ENCODE data around the gene PBX3.
"Not testable (repeated sequence)": the region's sequence is repeated elsewhere in the genome, so short reads cannot be mapped to it uniquely, and the experiment has no call there.

PBX3 gene

DNA sequence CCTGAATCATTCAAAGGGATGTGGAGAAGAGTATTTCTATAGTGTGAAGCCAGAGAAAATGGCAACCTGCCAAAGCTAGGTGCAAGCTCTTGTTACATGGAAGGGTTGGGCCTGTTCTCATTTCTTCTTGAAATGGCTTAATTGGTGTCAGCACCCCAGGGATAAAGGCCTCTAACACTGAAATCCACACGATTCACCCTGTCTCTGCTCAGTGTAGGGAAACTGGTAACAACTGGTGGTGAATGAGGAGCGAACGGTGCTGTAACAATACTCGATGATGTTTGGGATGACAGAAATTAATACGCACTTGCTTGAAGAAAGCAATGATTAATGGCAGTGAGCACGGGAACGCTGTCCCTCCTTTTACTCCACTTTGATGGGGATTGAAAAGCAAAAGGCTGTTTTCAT is 16.2 kb downstream of the PBX3 start:
- no peak for DNase-seq (ENCODE audit: insufficient read length)

DNA sequence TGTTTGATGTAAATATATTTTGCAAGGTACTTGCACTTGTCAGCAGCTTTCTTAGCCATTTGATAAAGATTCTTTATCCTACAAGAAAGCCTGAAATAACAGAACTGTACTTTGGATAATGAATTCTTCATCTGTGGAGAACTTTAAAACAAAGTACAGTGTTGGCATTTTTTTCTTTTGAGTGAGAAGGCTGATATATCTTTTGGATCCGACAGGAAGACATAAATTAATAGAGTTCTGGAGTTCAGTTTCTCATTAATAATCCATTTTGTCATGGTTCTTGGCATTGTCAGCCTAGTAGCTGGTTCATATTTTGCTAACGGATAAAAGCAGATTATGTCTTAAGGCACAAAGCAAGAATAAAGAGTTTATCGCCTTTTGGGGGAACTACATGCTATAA is 17.0 kb downstream of the PBX3 start:
- FAIRE-seq (no peak), DNase-seq (ENCODE audit: insufficient read length) (no peak)
- no peak for TF ChIP-seq POLR2AphosphoS5 (IDR thresholded peaks at IDR 0.05; ENCODE audit: low read depth, low read length)
- TF ChIP-seq TAF1 (IDR thresholded peaks at IDR 0.05; ENCODE audit: borderline replicate concordance, low read depth, low read length) = no peak
- TF ChIP-seq POLR2A (IDR thresholded peaks at IDR 0.05; ENCODE audit: low read depth, low read length) = no peak

More for the DNA sequence above, 16.2 kb downstream of the PBX3 start:
- TF ChIP-seq TAF1 (IDR thresholded peaks at IDR 0.05; ENCODE audit: borderline replicate concordance, low read depth, low read length) (no peak), POLR2AphosphoS5 (IDR thresholded peaks at IDR 0.05; ENCODE audit: low read depth, low read length) (no peak), POLR2A (IDR thresholded peaks at IDR 0.05; ENCODE audit: low read depth, low read length) (no peak)
- no peak for FAIRE-seq

DNA sequence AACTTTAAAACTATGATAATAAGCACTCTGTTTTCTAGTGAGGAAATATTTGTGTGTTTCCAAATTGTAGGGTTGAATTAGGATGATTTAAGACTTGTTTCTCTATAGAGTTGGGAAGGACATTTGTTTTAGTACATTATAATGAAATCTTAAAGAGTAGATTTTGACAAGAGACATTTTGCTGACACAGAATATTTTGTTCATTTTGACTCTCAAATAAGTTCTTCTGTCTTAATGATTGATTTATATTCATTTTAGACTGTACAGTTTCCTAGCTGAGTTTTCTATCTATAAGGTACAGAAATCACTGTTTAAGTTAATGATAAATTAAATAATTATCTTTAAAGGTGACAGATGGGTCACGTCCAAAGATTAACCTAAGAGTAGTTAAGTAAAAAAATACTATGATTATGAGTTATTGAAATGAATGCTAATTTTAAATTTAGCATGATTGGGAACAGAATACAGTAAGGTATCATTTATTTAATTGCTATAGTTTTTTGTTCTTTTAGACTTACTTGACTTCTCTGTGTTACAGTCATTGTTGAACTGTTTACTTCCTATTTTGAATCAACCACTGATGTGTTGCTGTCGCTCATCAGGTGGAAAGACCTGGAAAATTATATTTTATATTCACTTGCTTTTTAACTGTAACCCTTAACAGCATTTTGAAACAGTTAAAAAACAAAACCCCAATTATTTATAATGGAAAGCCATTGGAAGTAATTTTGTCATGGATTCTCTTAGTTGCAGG is 19.5 kb downstream of the PBX3 start:
- FAIRE-seq = peak; percentile 79

DNA sequence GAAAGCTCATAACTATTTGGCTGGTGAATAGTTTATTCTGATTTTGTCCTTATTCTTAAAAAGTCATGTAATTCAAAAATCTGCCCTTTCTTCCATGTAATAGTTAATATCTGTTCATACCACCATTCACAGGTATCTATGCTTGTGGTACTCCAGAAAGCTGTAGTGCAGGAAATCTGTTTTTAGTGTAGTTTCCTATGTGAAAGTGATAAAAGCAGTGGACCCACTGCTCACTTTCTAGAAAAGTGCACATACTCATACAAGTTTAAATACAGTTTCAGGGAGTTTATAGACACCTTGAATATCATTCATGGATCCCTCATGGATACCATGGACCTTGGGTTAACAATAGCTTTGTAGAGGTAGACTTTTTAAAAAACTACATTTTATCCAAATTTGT is 20.2 kb downstream of the PBX3 start:
- FAIRE-seq (peak; percentile 89), DNase-seq (ENCODE audit: insufficient read length) (no peak)
- TF ChIP-seq POLR2AphosphoS5 (IDR thresholded peaks at IDR 0.05; ENCODE audit: low read depth, low read length) (no peak), POLR2A (IDR thresholded peaks at IDR 0.05; ENCODE audit: low read depth, low read length) (no peak), TAF1 (IDR thresholded peaks at IDR 0.05; ENCODE audit: borderline replicate concordance, low read depth, low read length) (no peak)

More for the DNA sequence above, 19.5 kb downstream of the PBX3 start:
- TF ChIP-seq TAF1 (IDR thresholded peaks at IDR 0.05; ENCODE audit: borderline replicate concordance, low read depth, low read length) (no peak), POLR2AphosphoS5 (IDR thresholded peaks at IDR 0.05; ENCODE audit: low read depth, low read length) (no peak), POLR2A (IDR thresholded peaks at IDR 0.05; ENCODE audit: low read depth, low read length) (no peak)
- no peak for DNase-seq (ENCODE audit: insufficient read length)

DNA sequence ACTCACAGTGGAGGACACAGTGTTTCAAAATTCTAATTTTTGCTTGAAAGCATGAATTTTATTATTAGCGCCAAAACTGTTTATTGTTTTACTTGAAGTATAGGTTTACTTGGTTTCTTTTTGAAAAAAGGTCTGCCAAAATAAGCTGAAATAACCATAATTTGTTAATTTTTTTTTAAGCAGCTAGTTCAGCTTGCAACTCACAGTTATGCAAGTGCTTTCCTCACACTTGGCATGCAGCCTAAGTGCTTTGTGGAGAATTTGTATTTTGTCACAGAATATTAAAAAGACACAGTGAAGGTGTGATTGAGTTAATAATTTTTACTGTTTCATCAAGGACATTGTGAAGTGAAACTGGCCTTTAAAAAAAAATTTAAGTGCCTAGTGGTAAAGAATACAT is 21.6 kb downstream of the PBX3 start:
- no peak for DNase-seq (ENCODE audit: insufficient read length)
- TF ChIP-seq POLR2A (IDR thresholded peaks at IDR 0.05; ENCODE audit: low read depth, low read length) (no peak), POLR2AphosphoS5 (IDR thresholded peaks at IDR 0.05; ENCODE audit: low read depth, low read length) (no peak), TAF1 (IDR thresholded peaks at IDR 0.05; ENCODE audit: borderline replicate concordance, low read depth, low read length) (no peak)
- FAIRE-seq = no peak

DNA sequence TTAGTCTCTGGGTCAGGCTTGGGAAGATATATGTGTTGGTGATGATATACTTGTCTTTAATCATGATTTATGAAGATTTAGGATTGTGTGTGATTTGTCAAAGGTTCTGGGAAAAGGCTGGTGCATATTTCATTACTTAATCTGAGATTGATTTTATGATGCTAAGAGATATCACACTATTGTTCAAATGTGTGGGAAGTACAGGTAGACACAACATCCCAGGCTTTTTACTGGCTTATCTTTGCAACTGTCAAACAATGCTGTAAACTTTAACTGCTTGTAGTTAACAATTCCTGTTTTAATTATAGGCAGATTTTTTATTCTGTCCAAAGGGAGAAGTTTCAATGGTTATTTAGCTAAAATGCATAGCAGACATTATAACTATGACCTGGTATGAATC is 23.9 kb downstream of the PBX3 start:
- FAIRE-seq = no peak
- TF ChIP-seq TAF1 (IDR thresholded peaks at IDR 0.05; ENCODE audit: borderline replicate concordance, low read depth, low read length) (no peak), POLR2A (IDR thresholded peaks at IDR 0.05; ENCODE audit: low read depth, low read length) (no peak), POLR2AphosphoS5 (IDR thresholded peaks at IDR 0.05; ENCODE audit: low read depth, low read length) (no peak)
- DNase-seq (ENCODE audit: insufficient read length) = no peak

DNA sequence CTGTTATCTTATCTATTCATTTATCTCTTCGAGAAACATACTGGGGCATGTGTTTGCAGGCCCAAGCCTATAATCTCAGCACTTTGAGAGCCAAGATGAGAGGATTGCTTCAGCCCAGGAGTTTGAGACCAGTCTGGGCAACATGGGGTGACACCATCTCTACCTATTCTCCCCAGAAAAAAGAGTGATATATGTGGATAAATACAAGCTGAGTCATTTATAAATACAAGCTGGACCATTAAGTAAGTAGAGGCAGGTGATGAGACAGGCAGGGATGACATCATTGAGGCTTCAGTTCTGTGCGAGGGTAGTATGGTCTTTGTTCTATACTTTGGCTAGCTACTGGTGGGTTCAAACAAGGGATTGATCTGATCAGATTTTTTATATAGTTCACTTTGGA is 25.6 kb downstream of the PBX3 start:
- no peak for DNase-seq (ENCODE audit: insufficient read length)
- no peak for FAIRE-seq
- TF ChIP-seq POLR2AphosphoS5 (IDR thresholded peaks at IDR 0.05; ENCODE audit: low read depth, low read length) (no peak), POLR2A (IDR thresholded peaks at IDR 0.05; ENCODE audit: low read depth, low read length) (no peak), TAF1 (IDR thresholded peaks at IDR 0.05; ENCODE audit: borderline replicate concordance, low read depth, low read length) (no peak)

DNA sequence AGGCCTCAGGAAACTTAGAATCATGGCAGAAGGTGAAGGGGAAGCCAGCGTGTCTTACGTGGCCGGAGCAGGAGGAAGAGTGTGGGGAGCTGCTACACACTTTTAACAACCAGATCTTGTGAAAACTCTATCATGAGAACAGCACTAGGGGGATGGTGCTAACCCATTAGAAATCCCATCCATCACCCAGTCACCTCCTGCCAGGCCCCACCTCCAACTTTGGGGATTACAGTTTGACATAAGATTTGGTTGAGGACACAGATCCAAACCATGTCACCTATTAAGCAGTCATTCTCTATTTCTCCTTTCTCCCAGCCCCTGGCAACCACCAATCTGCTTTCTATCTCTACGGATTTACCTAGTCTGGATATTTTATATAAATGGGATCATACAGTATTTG is 26.9 kb downstream of the PBX3 start:
- FAIRE-seq = no peak

DNA sequence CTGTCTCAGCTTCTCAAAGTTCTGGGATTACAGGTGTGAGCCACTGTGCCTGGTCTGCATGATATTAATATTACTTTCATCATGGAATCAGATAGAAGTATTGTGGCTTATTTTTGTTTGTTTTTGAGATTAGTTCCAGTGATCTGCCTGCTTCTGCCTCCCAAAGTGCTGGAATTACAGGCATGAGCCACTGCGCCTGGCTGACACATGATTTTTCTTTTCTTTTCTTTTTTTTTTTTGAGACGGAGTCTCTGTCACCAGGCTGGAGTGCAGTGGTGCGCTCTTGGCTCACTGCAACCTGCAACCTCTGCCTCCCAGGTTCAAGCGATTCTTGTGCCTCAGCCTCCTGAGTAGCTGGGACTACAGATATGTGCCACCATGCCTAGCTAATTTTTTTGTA is 29.6 kb downstream of the PBX3 start:
- DNase-seq (ENCODE audit: insufficient read length); FAIRE-seq: not testable (repeated sequence)

More for the DNA sequence above, 26.9 kb downstream of the PBX3 start:
- TF ChIP-seq POLR2A (IDR thresholded peaks at IDR 0.05; ENCODE audit: low read depth, low read length) (no peak), TAF1 (IDR thresholded peaks at IDR 0.05; ENCODE audit: borderline replicate concordance, low read depth, low read length) (no peak), POLR2AphosphoS5 (IDR thresholded peaks at IDR 0.05; ENCODE audit: low read depth, low read length) (no peak)
- no peak for DNase-seq (ENCODE audit: insufficient read length)

DNA sequence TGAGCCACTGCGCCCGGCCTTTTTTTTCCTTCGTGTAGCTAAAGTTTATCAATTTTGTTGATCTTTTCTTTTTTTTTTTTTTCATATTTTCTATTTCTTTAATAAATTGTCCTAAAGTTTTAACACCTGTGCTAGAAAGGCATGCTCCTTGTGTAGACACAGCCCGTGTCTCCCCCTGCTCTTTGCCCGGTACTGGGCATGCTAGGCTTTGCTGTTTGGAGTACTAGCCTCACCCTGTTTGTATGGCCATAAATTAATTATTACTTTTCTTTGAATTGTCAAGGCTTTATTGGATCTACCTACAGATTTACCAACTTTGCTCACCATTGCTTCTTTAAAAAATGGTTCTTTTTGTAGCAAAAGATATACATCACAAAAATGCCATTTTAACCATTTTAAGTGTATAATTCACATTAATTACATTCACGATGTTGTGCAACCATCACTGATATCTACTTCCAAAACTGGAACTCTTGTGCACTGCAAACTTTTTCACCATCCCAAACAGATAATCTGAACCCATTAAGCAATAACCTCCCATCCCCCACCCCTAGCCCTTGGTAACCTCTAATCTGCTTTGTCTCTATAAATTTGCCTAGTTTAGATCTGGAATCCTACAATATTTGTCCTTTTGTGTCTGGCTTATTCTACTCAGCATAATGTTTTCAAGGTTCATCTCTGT is 31.5 kb downstream of the PBX3 start:
- DNase-seq (ENCODE audit: insufficient read length); FAIRE-seq: not testable (repeated sequence)

DNA sequence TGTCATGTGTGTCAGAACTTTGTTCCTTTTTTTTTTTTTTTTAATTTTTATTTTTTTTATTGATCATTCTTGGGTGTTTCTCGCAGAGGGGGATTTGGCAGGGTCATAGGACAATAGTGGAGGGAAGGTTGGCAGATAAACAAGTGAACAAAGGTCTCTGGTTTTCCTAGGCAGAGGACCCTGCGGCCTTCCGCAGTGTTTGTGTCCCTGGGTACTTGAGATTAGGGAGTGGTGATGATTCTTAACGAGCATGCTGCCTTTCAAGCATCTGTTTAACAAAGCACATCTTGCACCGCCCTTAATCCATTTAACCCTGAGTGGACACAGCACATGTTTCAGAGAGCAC is 32.0 kb downstream of the PBX3 start:
- not testable (repeated sequence) for FAIRE-seq

DNA sequence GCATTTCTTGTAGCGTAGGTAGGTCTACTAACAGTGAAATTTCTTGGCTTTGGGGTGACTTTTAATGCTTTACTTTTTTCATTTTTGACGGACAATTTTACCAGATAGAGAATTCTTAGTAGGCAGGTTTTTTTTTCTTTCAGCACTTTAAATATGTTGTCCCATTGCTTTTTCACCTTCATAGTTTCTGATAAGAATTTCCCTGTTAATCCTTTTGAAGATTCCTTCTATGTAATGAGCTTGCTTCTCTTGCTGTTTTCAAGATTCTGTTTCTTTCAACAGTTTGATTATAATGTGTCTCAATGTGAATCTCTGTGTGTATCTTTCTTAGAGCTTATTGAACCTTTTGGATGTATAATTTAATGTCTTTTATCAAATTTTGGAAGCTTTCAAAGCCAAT is 35.5 kb downstream of the PBX3 start:
- DNase-seq (ENCODE audit: insufficient read length) (no peak), FAIRE-seq (no peak)
- TF ChIP-seq POLR2A (IDR thresholded peaks at IDR 0.05; ENCODE audit: low read depth, low read length) (no peak), TAF1 (IDR thresholded peaks at IDR 0.05; ENCODE audit: borderline replicate concordance, low read depth, low read length) (no peak), POLR2AphosphoS5 (IDR thresholded peaks at IDR 0.05; ENCODE audit: low read depth, low read length) (no peak)

More for the DNA sequence above, 32.0 kb downstream of the PBX3 start:
- not testable (repeated sequence) for DNase-seq (ENCODE audit: insufficient read length)
